GM23338 (cell line): ENCODE results near the gene DAP3. TPM values are rescaled to one million over a fixed set of nuclear protein-coding genes. Genes with fewer than 3 reads are reported as not detected.

ENCODE experiments used
- ATAC-seq: fragments of 200-7000 bp; cut with Tn5 transposase; 3 replicates; pipeline ENCODE4 v1.9.1; 2020
- DNase-seq: peaks from one replicate; pipeline ENCODE4 v3.0.0-alpha.2; 2015; ENCODE audit warnings: low spot score
- H2AFZ ChIP-seq: fragments of 200-600 bp; sonication (generic); 2 replicates; pipeline ENCODE4 v1.8.0; 2016; ENCODE audit warnings: antibody characterized with exemption, mild to moderate bottlenecking, moderate library complexity
- H3F3A ChIP-seq: fragments of 200-600 bp; sonication (generic); replicated peaks from 2 replicates; pipeline ENCODE4 v1.8.0; 2017; ENCODE audit warnings: antibody characterized with exemption, mixed run types, low read depth
- H3K27ac ChIP-seq: fragments of 200-600 bp; sonication (generic); 2 replicates; pipeline ENCODE4 v1.6.1; 2016; ENCODE audit warnings: low read depth
- H3K27me3 ChIP-seq: fragments of 200-600 bp; sonication (generic); 2 replicates; pipeline ENCODE4 v1.8.0; 2016; ENCODE audit warnings: mild to moderate bottlenecking, mixed run types, moderate library complexity; ENCODE audit not compliant: insufficient read depth
- H3K36me3 ChIP-seq: fragments of 200-600 bp; sonication (generic); 2 replicates; pipeline ENCODE4 v1.8.0; 2016; ENCODE audit warnings: mild to moderate bottlenecking; ENCODE audit not compliant: insufficient read depth
- H3K4me1 ChIP-seq: fragments of 200-600 bp; sonication (generic); 2 replicates; pipeline ENCODE4 v1.8.0; 2016; ENCODE audit warnings: mild to moderate bottlenecking, moderate library complexity; ENCODE audit not compliant: insufficient read depth
- H3K4me2 ChIP-seq: fragments of 200-600 bp; sonication (generic); 2 replicates; pipeline ENCODE4 v1.7.1; 2017; ENCODE audit warnings: mixed run types
- H3K4me3 ChIP-seq: fragments of 200-600 bp; sonication (generic); 2 replicates; pipeline ENCODE4 v1.6.1; 2016; ENCODE audit warnings: mixed run types
- H3K79me2 ChIP-seq: fragments of 200-600 bp; sonication (generic); replicated peaks from 2 replicates; pipeline ENCODE4 v1.8.0; 2017; ENCODE audit warnings: mild to moderate bottlenecking; ENCODE audit not compliant: insufficient read depth
- H3K9me2 ChIP-seq: fragments of 200-600 bp; sonication (generic); 2 replicates; pipeline ENCODE4 v1.8.0; 2017; ENCODE audit not compliant: insufficient read depth
- H4K20me1 ChIP-seq: fragments of 200-600 bp; sonication (generic); replicated peaks from 2 replicates; pipeline ENCODE4 v1.8.0; 2017; ENCODE audit warnings: mild to moderate bottlenecking; ENCODE audit not compliant: insufficient read depth
- H3K27ac Mint-ChIP-seq: 2 replicates; pipeline ENCODE4 v1.8.0; 2020; ENCODE audit warnings: inconsistent platforms, mild to moderate bottlenecking, moderate library complexity, mixed read lengths
- H3K27me3 Mint-ChIP-seq: 3 replicates; pipeline ENCODE4 v1.8.0; 2022; ENCODE audit warnings: low read depth, mild to moderate bottlenecking, moderate library complexity, mixed read lengths, inconsistent platforms; ENCODE audit not compliant: insufficient read depth, poor library complexity
- H3K36me3 Mint-ChIP-seq: 3 replicates; pipeline ENCODE4 v1.8.0; 2021; ENCODE audit warnings: low read depth, mild to moderate bottlenecking, inconsistent platforms, moderate library complexity, mixed read lengths
- H3K4me1 Mint-ChIP-seq: 3 replicates; pipeline ENCODE4 v1.8.0; 2020; ENCODE audit warnings: mild to moderate bottlenecking, inconsistent platforms, mixed read lengths
- H3K4me3 Mint-ChIP-seq: 3 replicates; pipeline ENCODE4 v1.8.0; 2021; ENCODE audit warnings: moderate library complexity, mild to moderate bottlenecking, inconsistent platforms, mixed read lengths
- H3K9me3 Mint-ChIP-seq: 3 replicates; pipeline ENCODE4 v1.8.0; 2020; ENCODE audit warnings: moderate library complexity, mild to moderate bottlenecking, inconsistent platforms, mixed read lengths
- EZH2 ChIP-seq: fragments of 200-600 bp; sonication (generic); IDR thresholded peaks from one replicate; pipeline ENCODE4 v1.8.0; 2017; ENCODE audit warnings: antibody characterized with exemption, mild to moderate bottlenecking, low read depth; ENCODE audit not compliant: unreplicated experiment
- NANOG ChIP-seq: IDR thresholded peaks from 2 replicates; pipeline ENCODE4 v1.6.1; 2016; ENCODE audit warnings: antibody characterized with exemption, borderline replicate concordance
- POLR2AphosphoS5 ChIP-seq: IDR thresholded peaks from 2 replicates; pipeline ENCODE4 v1.6.1; 2016; ENCODE audit warnings: antibody characterized with exemption, low read depth
- polyA plus RNA-seq: library from polyadenylated mRNA; unstranded; fragments of >200 nt; fragmentation: Nextera tagmentation; extraction: Ambion mirVana; gene quantifications from 2 replicates; pipeline ENCODE4 v1.2.1, GENCODE V29; 2016
- total RNA-seq: library from RNA; depleted of rRNA; stranded (reverse); fragments of >200 nt; shearing (Covaris generic); gene quantifications from 2 replicates; pipeline ENCODE4 v1.2.3, GENCODE V29; 2014
- TF ChIP-seq, protein P1 (sequence below), 2 experiments: fragments of 200-600 bp in 1 of 2; sonication (generic) in 1 of 2; conservative IDR thresholded peaks; 2 replicates each; pipeline versions ENCODE4 v1.5.1 to v1.6.1; 2016 to 2017; ENCODE audit warnings: antibody characterized with exemption in 2 of 2, low read depth in 2 of 2, mild to moderate bottlenecking in 2 of 2, moderate library complexity in 1 of 2
- TF ChIP-seq, protein P2 (sequence below): IDR thresholded peaks from 2 replicates; pipeline ENCODE4 v1.6.1; 2016; ENCODE audit warnings: antibody characterized with exemption
- TF ChIP-seq, protein P3 (sequence below): fragments of 250-450 bp; sonication (Bioruptor Pico); IDR thresholded peaks from 2 replicates; pipeline ENCODE4 v1.5.0; 2020; ENCODE audit warnings: mild to moderate bottlenecking, moderate library complexity

The DAP3 gene
- total and polyA plus RNA-seq, 2 experiments from 2014 or later, result 89.8 to 90.1 TPM

DNA sequence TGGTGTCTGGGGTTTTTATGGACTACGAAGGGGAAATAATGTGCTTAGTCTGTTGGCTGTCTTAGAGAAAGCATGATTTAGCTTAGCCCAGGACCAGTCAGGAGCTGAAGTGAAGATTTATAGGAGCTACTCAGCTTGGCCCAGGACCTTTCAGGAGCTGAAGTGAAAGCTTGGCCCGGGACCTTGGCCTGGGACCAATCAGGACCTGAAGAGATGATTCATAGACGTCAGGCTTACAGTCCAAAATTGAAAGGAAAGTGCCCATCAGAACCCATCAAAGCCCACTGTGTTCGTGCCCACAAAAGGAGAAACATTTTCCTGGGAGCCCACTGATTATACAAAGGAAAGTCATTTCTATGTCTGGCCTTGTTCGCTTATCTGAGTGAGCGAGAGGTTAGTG is 43.2 kb upstream of the DAP3 start:
- TF ChIP-seq POLR2AphosphoS5 (no peak), EZH2 (no peak), NANOG (no peak)
- TF ChIP-seq, protein P1, sequence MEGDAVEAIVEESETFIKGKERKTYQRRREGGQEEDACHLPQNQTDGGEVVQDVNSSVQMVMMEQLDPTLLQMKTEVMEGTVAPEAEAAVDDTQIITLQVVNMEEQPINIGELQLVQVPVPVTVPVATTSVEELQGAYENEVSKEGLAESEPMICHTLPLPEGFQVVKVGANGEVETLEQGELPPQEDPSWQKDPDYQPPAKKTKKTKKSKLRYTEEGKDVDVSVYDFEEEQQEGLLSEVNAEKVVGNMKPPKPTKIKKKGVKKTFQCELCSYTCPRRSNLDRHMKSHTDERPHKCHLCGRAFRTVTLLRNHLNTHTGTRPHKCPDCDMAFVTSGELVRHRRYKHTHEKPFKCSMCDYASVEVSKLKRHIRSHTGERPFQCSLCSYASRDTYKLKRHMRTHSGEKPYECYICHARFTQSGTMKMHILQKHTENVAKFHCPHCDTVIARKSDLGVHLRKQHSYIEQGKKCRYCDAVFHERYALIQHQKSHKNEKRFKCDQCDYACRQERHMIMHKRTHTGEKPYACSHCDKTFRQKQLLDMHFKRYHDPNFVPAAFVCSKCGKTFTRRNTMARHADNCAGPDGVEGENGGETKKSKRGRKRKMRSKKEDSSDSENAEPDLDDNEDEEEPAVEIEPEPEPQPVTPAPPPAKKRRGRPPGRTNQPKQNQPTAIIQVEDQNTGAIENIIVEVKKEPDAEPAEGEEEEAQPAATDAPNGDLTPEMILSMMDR (conservative IDR thresholded peaks at IDR 0.05; ENCODE audit: low read depth in 2 of 2), result no peak
- TF ChIP-seq, protein P2, sequence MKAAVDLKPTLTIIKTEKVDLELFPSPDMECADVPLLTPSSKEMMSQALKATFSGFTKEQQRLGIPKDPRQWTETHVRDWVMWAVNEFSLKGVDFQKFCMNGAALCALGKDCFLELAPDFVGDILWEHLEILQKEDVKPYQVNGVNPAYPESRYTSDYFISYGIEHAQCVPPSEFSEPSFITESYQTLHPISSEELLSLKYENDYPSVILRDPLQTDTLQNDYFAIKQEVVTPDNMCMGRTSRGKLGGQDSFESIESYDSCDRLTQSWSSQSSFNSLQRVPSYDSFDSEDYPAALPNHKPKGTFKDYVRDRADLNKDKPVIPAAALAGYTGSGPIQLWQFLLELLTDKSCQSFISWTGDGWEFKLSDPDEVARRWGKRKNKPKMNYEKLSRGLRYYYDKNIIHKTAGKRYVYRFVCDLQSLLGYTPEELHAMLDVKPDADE, result no peak
- TF ChIP-seq, protein P3, sequence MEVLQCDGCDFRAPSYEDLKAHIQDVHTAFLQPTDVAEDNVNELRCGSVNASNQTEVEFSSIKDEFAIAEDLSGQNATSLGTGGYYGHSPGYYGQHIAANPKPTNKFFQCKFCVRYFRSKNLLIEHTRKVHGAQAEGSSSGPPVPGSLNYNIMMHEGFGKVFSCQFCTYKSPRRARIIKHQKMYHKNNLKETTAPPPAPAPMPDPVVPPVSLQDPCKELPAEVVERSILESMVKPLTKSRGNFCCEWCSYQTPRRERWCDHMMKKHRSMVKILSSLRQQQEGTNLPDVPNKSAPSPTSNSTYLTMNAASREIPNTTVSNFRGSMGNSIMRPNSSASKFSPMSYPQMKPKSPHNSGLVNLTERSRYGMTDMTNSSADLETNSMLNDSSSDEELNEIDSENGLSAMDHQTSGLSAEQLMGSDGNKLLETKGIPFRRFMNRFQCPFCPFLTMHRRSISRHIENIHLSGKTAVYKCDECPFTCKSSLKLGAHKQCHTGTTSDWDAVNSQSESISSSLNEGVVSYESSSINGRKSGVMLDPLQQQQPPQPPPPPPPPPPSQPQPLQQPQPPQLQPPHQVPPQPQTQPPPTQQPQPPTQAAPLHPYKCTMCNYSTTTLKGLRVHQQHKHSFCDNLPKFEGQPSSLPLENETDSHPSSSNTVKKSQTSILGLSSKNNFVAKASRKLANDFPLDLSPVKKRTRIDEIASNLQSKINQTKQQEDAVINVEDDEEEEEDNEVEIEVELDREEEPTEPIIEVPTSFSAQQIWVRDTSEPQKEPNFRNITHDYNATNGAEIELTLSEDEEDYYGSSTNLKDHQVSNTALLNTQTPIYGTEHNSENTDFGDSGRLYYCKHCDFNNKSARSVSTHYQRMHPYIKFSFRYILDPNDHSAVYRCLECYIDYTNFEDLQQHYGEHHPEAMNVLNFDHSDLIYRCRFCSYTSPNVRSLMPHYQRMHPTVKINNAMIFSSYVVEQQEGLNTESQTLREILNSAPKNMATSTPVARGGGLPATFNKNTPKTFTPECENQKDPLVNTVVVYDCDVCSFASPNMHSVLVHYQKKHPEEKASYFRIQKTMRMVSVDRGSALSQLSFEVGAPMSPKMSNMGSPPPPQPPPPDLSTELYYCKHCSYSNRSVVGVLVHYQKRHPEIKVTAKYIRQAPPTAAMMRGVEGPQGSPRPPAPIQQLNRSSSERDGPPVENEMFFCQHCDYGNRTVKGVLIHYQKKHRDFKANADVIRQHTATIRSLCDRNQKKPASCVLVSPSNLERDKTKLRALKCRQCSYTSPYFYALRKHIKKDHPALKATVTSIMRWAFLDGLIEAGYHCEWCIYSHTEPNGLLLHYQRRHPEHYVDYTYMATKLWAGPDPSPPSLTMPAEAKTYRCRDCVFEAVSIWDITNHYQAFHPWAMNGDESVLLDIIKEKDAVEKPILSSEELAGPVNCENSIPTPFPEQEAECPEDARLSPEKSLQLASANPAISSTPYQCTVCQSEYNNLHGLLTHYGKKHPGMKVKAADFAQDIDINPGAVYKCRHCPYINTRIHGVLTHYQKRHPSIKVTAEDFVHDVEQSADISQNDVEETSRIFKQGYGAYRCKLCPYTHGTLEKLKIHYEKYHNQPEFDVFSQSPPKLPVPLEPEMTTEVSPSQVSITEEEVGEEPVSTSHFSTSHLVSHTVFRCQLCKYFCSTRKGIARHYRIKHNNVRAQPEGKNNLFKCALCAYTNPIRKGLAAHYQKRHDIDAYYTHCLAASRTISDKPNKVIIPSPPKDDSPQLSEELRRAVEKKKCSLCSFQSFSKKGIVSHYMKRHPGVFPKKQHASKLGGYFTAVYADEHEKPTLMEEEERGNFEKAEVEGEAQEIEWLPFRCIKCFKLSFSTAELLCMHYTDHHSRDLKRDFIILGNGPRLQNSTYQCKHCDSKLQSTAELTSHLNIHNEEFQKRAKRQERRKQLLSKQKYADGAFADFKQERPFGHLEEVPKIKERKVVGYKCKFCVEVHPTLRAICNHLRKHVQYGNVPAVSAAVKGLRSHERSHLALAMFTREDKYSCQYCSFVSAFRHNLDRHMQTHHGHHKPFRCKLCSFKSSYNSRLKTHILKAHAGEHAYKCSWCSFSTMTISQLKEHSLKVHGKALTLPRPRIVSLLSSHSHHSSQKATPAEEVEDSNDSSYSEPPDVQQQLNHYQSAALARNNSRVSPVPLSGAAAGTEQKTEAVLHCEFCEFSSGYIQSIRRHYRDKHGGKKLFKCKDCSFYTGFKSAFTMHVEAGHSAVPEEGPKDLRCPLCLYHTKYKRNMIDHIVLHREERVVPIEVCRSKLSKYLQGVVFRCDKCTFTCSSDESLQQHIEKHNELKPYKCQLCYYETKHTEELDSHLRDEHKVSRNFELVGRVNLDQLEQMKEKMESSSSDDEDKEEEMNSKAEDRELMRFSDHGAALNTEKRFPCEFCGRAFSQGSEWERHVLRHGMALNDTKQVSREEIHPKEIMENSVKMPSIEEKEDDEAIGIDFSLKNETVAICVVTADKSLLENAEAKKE, result no peak
- DNase-seq, result no peak
- H3K9me2 ChIP-seq, result 0 out of 2 replicates have a peak, but pooled peaks cover 3% of the 10 kb centered on the region
- peaks cover 32% of the 10 kb centered on the region for H3K9me3 Mint-ChIP-seq
- H2AFZ ChIP-seq, result peak overlapping the region; percentile 47; the same call in 1 of the 2 replicates
- ATAC-seq, result no peak
- H3K79me2 ChIP-seq, result no peaks in the 10 kb centered on the region
- no peak overlapping the region for H3K4me3 Mint-ChIP-seq
- peaks cover 24% of the 10 kb centered on the region for H3K36me3 Mint-ChIP-seq
- H3K27ac Mint-ChIP-seq, result no peak overlapping the region
- peaks cover 2% of the 10 kb centered on the region; the same call in 2 of the 3 replicates for H3K4me1 Mint-ChIP-seq
- H3K4me1 ChIP-seq, result no peaks in the 10 kb centered on the region
- no peaks in the 10 kb centered on the region for H4K20me1 ChIP-seq
- H3K27me3 ChIP-seq, result no peaks in the 10 kb centered on the region
- H3K27ac ChIP-seq, result no peak overlapping the region
- H3K4me2 ChIP-seq, result no peak overlapping the region
- peaks cover 4% of the 10 kb centered on the region for H3K27me3 Mint-ChIP-seq
- no peaks in the 10 kb centered on the region for H3F3A ChIP-seq
- no peak overlapping the region for H3K4me3 ChIP-seq
- H3K36me3 ChIP-seq, result peaks cover 12% of the 10 kb centered on the region; the same call in 1 of the 2 replicates
